HG03565 (cell line): ENCODE results near the gene LRRD1.
"Not testable (repeated sequence)": the region's sequence is repeated elsewhere in the genome, so short reads cannot be mapped to it uniquely, and the experiment has no call there.

Experiments used
- ATAC-seq: cut with Tn5 transposase; IDR thresholded peaks from one replicate; pipeline ENCODE4 v1.9.1; 2021; ENCODE audit warnings: mild to moderate bottlenecking, moderate library complexity; ENCODE audit not compliant: unreplicated experiment

The LRRD1 gene

DNA sequence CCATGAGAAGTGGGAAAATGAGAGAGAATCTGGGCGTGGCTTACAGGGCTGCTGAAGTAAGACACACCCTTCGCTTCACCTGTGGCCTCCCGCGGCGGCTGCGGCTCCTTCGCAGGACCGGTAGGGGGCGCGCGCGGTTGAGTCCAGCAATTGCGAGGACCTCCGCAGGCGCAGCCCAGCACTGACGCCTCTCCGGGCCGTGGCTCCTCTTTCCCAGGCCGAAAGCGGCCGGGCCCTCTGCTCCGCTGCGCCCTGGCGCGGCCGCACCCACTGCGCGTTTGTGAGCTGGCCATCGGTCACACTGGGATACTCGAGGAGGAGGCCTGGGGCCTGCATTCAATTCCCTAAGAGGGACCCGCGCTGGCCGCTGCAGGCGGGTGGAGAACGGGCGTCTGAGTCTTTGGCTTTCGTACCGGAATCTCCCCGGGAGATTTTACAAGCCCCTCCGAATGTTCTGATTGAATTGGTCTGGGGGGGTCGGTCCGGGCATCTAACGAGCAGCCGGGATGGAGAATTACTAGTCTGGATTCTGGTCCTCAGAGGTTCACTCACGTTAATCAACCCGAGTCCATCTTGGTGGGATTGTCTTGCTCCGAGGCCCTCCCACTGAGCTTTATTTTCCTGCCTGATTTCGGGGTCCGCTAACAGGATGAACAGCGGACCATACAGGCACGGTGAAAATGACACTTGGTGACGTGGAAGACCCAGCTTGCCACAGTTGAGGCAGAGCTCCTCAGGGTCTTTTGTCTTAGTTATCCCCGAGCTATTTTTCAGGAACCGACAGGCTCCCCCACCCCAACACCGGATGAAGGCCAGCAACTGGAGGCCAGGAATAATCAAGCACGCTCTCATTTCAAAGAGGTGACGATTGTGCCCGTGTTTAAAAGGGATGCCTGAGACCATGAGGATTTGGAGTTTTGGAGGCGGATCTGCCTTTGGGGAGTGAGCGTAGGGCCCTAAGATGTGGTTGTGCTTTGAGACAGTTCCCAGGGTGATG, at the start of gene LRRD1:
Gene LRRD1, minus strand, starts transcription at position 215 of the 997 bp plus-strand sequence. CDS start 13,940 bp downstream, outside the sequence.
- peak; percentile 96 for ATAC-seq

DNA sequence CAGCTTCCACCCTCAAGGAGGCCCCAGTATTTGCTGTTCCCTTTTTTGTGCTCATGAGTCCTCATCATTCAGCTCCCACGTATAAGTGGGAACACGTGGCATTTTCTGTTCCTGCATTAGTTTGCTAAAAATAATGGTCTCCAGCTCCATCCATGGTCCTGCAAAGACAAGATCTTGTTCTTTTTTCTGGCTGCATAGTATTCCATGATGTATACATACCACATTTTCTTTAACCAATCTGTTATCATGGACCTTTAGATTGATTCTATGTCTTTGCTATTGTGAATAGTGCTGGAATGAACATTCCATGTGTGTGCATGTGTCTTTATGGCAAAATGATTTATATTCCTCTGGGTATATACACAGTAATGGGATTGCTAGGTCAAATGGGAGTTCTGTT, 49.8 kb upstream of the LRRD1 start:
- ATAC-seq = no peak

DNA sequence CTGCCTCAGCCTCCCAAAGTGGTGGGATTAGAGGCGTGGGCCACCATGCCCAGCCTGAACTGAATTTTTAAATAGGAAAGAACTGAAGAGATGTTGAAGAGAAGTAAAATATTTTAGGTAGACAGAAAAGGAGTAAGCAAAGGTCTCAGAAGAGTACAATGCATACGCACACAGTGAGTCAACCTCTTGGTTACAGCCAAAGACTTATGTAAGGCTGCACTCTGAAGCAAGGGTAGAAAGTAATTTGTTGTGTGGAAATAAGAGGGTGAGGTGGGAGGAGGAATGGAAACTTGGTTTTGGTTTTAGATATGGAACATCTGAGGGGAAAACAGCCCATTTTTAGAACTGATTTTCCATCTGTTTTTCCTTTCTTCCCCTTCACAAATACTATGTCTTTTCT, 49.2 kb upstream of the LRRD1 start:
- no peak for ATAC-seq

DNA sequence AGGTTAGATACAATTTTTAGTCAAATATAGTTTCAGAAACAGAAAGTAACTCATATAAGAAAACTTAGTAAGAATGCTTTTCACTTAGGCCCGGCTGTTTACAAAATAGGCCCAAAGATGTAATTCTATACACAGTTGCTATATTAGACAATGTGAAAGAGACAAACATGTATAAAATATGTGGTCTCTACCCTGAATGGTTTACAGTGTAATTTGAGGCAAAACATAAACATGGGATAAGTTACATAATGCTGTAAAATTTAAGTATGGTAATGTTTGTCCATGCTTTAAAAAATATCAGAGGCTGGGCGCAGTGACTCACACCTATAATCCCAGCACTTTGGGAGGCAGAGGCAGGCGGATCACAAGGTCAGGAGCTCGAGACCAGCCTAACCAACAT, 48.0 kb upstream of the LRRD1 start:
- no peak for ATAC-seq

DNA sequence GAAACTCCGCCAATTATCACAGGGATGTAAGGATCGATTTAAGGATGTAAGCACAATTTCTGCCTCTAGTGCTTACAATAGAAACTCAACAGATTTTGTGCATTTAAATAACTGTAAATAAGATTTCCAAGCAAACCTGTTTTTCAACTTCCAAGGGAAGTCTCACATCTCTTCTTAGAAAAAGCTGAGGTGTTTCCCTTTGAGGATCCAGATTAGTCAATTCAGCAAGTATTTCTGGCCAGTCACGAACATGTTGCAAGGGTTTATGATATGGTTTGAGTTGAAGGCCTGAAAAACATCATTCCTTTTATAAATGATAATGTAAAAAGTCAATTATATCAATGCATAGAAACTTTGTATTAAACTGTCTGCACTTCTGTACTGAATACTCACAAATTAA, 42.8 kb upstream of the LRRD1 start:
- ATAC-seq = no peak

DNA sequence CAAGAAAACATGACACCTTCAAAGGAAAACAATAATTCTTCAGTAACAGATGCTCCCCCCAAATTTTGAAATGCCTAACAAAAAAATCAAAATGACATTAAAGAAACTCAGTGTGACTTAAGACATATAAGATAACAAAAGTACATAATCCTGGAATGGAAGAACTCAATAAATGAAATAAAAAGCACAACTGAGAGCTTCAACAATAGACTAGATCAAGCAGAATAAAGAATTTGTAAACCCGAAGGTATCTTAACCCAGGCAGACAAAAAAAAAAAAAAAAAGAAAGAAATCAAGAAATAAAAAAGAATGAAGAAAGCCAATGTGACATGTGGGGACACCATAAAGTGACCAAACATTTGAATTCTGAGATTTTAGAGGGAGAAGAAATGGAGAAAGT, 27.7 kb upstream of the LRRD1 start:
- no peak for ATAC-seq

DNA sequence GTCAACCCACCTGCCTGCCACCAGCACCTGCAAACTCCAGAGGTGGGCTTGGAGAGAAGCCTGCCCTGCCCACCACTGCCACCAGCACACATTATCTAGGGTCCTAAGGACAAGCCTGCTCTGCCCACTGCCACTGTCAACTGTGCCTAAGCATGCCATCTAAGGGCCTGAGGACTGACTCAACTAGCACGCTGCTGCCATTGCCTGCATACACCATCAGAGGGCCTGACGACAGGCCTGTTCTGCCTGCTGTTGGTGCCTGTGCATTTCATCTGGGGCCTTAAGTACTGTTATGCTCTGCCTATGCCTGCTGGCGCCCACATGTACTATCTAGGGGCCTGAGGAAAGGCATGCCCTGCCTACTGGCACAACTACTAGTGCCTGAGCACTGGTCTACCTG, 27.0 kb upstream of the LRRD1 start:
- no peak for ATAC-seq

DNA sequence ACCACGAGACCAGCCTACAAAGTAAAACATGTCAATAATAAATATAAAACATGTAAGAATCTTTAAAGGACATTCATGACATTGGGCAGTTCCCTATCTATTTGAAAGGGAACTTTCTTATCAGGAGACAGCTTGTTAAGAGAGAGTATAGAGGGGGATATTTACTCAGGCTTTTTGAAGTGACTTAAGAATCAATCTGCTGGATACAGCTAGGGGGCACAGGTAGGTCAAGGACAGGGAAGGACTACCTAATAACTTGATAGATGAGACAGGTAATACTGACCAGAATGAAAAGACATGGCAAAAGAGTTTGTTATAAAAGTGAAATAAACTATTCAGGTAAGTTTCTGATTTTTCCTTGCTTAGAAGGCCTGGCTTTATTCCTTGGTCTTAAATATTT, 21.8 kb upstream of the LRRD1 start:
- ATAC-seq = no peak

DNA sequence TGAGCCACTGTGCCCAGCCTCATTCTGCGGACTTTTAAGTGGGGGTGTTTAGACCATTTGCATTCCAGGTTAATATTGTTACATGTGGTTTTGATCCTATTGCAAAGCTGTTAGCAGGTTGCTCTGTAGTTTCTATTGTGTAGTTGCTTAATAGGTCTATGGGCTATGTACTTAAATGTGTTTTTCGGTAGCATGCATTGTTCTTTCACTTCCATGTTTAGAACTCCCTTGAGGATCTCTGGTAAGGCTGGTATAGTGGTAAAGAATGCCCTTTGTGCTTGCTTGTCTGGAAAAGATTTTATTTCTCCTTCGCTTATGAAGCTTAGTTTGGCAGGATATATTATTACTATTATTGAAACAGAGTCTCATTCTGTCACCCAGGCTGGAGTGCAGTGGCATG, 13.4 kb upstream of the LRRD1 start:
- no peak for ATAC-seq

DNA sequence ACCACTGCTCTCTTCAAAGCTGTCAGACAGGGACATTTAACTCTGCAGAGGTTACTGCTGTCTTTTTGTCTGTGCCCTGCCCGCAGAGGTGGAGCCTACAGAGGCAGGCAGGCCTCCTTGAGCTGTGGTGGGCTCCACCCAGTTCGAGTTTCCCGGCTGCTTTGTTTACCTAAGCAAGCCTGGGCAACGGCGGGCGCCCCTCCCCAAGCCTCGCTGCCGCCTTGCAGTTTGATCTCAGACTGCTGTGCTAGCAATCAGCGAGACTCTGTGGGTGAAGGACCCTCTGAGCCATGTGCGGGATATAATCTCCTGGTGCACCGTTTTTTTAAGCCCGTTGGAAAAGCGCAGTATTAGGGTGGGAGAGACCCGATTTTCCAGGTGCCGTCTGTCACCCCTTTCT, 10.3 kb upstream of the LRRD1 start:
- not testable (repeated sequence) for ATAC-seq

DNA sequence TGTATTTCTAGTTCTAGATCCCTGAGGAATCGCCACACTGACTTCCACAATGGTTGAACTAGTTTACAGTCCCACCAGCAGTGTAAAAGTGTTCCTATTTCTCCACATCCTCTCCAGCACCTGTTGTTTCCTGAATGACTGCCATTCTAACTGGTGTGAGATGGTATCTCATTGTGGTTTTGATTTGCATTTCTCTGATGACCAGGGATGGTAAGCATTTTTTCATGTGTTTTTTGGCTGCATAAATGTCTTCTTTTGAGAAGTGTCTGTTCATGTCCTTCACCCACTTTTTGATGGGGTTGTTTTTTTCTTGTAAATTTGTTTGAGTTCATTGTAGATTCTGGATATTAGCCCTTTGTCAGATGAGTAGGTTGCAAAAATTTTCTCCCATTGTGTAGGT, 5.4 kb upstream of the LRRD1 start:
- ATAC-seq = not testable (repeated sequence)

DNA sequence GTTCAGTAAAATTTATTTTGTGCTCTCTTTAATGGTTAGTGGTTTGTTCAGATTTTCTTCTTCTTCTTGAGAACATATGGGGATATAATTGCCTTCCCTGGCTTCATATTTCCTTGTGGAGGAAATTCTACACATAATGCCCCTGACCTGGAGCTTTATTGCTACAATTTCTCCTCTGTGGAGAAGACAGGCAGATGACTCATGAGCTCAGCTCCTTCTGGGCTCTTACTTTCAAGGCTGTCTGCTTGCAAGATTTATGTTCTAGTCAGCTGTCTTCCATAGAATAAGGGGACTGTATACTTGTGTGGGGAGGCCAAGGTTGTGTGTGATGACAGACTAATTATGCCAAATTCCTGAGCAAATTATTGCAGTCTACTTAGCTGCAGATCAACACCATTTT, 1.6 kb downstream of the LRRD1 start:
- no peak for ATAC-seq

DNA sequence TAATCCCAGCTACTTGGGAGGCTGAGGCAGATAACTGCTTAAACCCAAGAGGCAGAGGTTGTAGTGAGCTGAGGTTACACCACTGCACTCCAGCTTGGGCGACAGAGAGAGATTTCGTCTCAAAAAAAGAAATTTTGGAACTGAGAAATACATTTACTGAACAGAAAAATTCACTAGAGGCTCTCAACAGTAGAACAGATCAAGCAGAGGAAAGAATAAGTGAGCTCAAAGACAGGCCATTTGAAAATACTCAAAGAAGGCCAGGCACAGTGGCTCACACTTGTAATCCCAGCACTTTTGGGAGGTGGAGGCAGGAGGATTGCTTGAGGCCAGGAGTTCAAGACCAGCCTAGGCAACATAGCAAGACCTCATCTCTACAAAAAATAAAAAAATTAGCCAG, 9.4 kb downstream of the LRRD1 start:
- not testable (repeated sequence) for ATAC-seq

DNA sequence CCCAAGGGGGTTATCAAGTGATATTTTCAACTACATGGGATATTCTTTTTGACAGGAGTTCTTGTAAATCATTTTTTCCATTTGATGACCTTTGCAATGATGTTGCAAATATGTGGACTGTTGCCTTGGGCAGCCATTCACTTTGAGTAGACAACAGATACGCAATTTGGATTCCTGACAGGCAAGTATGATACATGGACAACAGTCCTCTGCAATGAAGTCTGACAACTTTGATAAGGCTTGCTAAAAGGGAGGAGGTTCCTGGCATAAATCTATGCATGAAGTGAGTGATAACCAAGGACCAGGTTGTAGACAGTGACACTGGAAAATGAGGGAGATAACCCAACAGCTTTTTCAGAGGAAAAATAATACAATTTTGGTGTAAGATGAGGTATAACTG, 17.7 kb downstream of the LRRD1 start:
- ATAC-seq = no peak

DNA sequence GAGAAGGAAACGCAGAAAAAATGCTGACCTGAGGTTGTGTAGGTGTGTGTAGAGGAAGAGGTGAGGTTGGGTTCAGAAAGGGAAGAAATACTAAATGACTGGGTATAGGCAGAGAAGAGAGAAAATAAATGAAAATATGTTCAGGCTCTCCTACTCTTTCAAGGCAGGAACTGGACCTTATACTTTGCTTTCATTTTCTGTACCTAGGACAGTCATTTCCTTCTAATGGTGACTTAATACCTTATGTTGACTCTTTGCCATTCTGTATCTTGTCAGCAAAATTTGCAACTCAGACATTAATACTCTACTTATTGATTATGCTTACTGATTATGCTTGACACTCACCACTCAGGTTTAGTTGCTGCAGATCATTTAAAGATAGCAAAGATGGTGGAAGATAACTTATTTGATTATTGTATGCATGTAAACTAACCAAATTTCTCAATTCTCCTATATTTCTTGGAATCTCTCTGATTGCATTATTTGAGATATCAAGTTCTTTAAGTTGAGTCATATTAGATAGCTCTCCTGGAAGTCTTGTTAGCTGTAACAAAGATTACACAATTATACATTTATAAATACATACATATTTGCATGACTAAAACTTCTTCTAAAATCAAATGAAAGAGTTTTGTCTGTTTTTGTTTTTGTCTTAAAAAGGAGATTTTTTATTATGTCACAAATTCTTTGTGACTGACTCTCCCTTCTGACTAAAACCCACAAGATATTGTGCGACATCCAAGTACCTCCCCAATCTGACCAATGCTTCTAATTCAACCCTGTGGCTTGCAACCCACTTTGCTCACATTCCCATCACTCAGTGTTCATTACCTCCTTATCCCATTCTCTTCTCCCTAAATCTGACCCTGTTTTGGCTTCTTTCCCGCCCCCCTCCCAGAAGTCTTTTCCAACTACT, 20.0 kb downstream of the LRRD1 start:
- ATAC-seq = peak; percentile 84

DNA sequence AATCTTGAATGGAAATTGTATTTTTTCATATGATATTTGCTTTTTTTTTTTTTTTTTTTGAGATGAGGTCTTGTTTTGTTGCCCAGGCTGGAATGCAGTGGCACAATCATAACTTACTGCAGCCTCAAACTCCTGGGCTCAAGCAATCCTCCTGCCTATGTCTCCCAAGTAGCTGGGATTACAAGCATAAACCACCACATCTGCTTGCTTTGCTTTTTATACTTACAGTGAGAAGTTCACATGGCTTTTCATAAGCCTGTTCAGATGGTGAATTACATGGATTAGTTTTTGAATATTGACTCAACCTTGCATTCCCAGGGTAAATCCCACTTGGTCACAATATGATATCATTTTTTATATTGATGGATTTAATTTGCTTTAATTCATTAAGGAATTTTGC, 22.0 kb downstream of the LRRD1 start:
- ATAC-seq = no peak

DNA sequence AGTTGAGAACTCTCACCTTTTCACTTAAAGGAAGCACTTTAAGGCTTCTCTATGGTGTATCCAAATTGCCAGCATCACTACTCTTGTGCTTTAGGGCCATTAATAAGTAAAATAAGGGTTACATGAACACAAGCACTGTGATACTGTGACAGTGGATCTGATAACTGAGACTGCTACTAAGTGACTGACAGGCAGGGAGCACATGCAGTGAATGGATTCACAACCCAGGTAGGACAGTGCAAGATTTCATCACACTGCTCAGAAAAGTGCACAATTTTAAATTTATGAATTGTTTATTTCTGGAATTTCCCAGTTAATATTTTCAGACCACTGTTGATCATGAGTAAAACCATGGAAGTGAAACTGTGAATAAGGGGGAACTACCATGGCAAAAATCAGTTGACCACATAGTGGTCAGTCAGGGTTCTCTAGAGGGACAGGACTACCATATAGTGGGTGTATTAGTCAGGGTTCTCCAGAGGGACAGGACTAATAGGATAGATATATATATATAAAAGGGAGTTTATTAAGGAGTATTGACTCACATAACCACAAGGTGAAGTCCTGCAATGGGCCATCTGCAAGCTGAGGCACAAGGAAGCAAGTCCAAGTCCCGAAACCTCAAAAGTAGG, 23.7 kb downstream of the LRRD1 start:
- no peak for ATAC-seq

DNA sequence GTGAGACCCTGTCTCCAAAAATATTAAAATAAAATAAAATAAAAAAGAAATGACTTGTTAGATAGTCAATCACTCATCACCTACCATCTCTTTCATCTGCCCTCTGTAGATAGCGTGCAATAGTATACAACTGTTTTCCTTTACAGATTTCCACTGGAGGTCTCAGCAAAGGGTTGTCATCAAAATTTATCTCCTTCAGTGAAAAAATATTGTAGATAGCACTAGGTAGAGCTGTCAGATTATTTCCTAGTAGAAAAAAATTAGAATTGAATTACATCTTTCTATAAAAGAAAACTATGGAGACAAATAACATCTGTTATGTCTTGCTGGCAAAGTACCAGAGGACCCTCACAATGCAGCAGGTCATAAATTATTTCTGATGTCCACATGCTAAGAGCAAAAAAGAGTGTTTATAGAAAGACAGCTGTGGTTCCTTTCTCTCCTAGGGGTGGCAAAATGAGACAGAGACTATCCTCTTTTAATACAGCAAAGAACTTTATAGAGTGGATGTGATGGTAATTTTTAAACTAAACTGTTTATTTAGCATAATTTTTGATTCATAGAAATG, 28.4 kb downstream of the LRRD1 start:
- no peak for ATAC-seq

DNA sequence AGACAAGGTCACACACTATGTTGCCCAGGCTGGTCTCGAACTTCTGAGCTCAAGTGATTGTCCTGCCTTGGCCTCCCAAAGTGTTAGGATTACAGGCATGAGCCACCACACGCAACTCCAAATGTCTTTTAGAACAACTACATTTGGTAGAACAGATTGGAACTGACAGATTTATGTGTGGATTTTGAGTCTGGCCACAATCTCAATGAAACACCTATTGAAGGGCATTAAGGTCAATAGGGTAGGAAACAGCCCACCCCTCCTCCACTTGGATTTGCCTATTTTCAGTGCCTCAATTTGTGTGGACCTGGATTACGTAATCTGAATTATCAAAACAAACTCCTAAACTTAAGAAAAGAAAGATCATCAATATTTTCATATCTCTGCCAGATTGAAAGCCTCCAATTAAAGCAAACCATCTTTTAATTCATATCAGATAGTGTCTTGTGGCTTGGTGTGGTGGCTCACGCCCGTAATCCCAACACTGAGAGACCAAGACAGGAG, 29.2 kb downstream of the LRRD1 start:
- ATAC-seq = no peak

DNA sequence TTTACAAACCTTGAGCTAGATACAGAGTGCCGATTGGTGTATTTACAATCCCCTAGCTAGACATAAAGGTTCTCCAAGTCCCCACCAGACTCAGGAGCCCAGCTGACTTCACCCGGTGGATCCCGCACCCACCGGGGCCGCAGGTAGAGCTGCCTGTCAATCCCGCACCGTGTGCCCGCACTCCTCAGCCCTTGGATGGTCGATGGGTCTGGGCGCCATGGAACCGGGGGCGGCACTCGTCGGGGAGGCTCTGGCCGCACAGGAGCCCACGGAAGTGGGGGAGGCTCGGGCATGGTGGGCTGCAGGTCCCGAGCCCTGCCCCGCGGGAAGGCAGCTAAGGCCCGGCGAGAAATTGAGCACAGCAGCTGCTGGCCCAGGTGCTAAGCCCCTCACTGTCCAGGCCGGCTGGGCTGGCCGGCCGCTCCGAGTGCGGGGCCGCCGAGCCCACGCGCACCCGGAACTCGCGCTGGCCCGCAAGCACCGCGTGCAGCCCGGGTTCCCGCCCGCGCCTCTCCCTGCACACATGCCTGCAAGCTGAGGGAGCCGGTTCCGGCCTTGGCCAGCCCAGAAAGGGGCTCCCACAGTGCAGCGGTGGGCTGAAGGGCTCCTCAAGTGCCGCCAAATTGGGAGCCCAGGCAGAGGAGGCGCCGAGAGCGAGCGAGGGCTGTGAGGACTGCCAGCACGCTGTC, 35.6 kb downstream of the LRRD1 start:
- not testable (repeated sequence) for ATAC-seq
